Non-pigmented ciliary epithelial cell (primary cell): ENCODE measurements around the gene SLC41A3.

Experiments
- DNase-seq: peaks from one replicate; pipeline ENCODE4 v3.0.0-alpha.2; 2010; ENCODE audit warnings: low read depth

Gene SLC41A3

GRCh38 chr3:126083913-126084767, at the start of gene SLC41A3:
SLC41A3 (minus strand) TSS chr3:126084124; CDS start chr3:126068219, 15,905 bp downstream.
- no peak for DNase-seq

- no peak for DNase-seq
Measured at GRCh38 chr3:126133606-126134005, 49.7 kb upstream of the SLC41A3 start.

GRCh38 chr3:126132751-126133511, 49.0 kb upstream of the SLC41A3 start:
- no peak for DNase-seq

- no peak for DNase-seq
Measured at GRCh38 chr3:126131881-126132750, 48.2 kb upstream of the SLC41A3 start.

GRCh38 chr3:126130981-126131745, 47.2 kb upstream of the SLC41A3 start:
- no peak for DNase-seq

GRCh38 chr3:126130081-126130855, 46.3 kb upstream of the SLC41A3 start:
- no peak for DNase-seq

- DNase-seq, result no peak
Measured at GRCh38 chr3:126129398-126129891, 45.5 kb upstream of the SLC41A3 start.

GRCh38 chr3:126128504-126129397, 44.8 kb upstream of the SLC41A3 start:
- no peak for DNase-seq

GRCh38 chr3:126127904-126128303, 44.0 kb upstream of the SLC41A3 start:
- no peak for DNase-seq

- DNase-seq, result no peak
Measured at GRCh38 chr3:126127452-126127851, 43.5 kb upstream of the SLC41A3 start.

- no peak for DNase-seq
Measured at GRCh38 chr3:126126811-126127431, 43.0 kb upstream of the SLC41A3 start.

GRCh38 chr3:126126286-126126685, 42.4 kb upstream of the SLC41A3 start:
- DNase-seq, result no peak

GRCh38 chr3:126125781-126126251, 41.9 kb upstream of the SLC41A3 start:
- no peak for DNase-seq

GRCh38 chr3:126125341-126125740, 41.4 kb upstream of the SLC41A3 start:
- no peak for DNase-seq

- DNase-seq, result no peak
Measured at GRCh38 chr3:126124896-126125295, 41.0 kb upstream of the SLC41A3 start.

- no peak for DNase-seq
Measured at GRCh38 chr3:126124148-126124868, 40.4 kb upstream of the SLC41A3 start.

- DNase-seq, result no peak
Measured at GRCh38 chr3:126121632-126122031, 37.7 kb upstream of the SLC41A3 start.

- DNase-seq, result no peak
Measured at GRCh38 chr3:126121074-126121473, 37.1 kb upstream of the SLC41A3 start.
